A549 (cell line): ENCODE measurements around the gene CERK. TPM values are rescaled to one million over a fixed set of nuclear protein-coding genes. Genes with fewer than 3 reads are reported as not detected.

Source experiments
- ATAC-seq, 2 experiments: fragments of 200-7000 bp in 1 of 2; fragments of >200 bp in 1 of 2; cut with Nextera tagmentation in 1 of 2; cut with Tn5 transposase in 1 of 2; 3 replicates each; pipeline versions ENCODE4 v1.8.0 to v1.9.1; 2018 to 2020; ENCODE audit warnings: mild to moderate bottlenecking in 1 of 2, moderate library complexity in 1 of 2
- CTCF ChIA-PET: fragments of 300-600 bp; sonication (Branson Sonifier 250); formaldehyde crosslinking; extraction: SDS; loops from one replicate; lab custom pipeline; 2021; ENCODE audit warnings: antibody characterized with exemption, inconsistent platforms; lab: Yijun Ruan, JAX
- POLR2A ChIA-PET: fragments of 350-600 bp; formaldehyde crosslinking; extraction: SDS; loops from one replicate; lab custom pipeline; 2021; ENCODE audit warnings: antibody characterized with exemption, inconsistent platforms; lab: Yijun Ruan, JAX
- DNase-seq, 2 experiments: peaks; one replicate each; pipeline versions ENCODE4 v3.0.0 to v3.0.0-alpha.2; 2011 to 2016; ENCODE audit warnings: low read depth in 1 of 2, low spot score in 1 of 2
- FAIRE-seq: peaks from 2 replicates; lab custom pipeline; 2011; peaks lifted over from hg19 to GRCh38; lab: Jason Lieb, UNC
- H3K27ac ChIP-seq, 2 experiments: fragments of >200 bp; sonication (Bioruptor Twin); formaldehyde crosslinking; 3 replicates each; pipeline ENCODE4 v1.5.1; 2016 to 2017
- H3K4me1 ChIP-seq: fragments of >200 bp; sonication (Bioruptor Twin); formaldehyde crosslinking; 3 replicates; pipeline ENCODE4 v1.6.1; 2016
- H3K4me2 ChIP-seq: fragments of >200 bp; sonication (Bioruptor Twin); formaldehyde crosslinking; 3 replicates; pipeline ENCODE4 v1.6.1; 2016
- H3K4me3 ChIP-seq: fragments of >200 bp; sonication (Bioruptor Twin); formaldehyde crosslinking; 3 replicates; pipeline ENCODE4 v1.5.1; 2016
- H3K9me3 ChIP-seq: fragments of >200 bp; sonication (Bioruptor Twin); formaldehyde crosslinking; 3 replicates; pipeline ENCODE4 v1.6.1; 2016
- CEBPB ChIP-seq, 2 experiments: fragments of >200 bp in 1 of 2; sonication (Bioruptor Twin) in 1 of 2; formaldehyde crosslinking in 1 of 2; IDR thresholded peaks; 2 replicates each; pipeline ENCODE4 v1.6.1; 2012 to 2016
- CTCF ChIP-seq: fragments of >200 bp; sonication (Bioruptor Twin); formaldehyde crosslinking; IDR thresholded peaks from 3 replicates; pipeline ENCODE4 v1.5.1; 2016
- EHF ChIP-seq: fragments of 250-450 bp; sonication (Bioruptor Pico); IDR thresholded peaks from 2 replicates; pipeline ENCODE4 v1.5.0; 2020; ENCODE audit warnings: mild to moderate bottlenecking
- EHMT2 ChIP-seq: fragments of 200-600 bp; sonication (generic); IDR thresholded peaks from 2 replicates; pipeline ENCODE4 v1.6.1; 2016; ENCODE audit warnings: antibody characterized with exemption, low read depth, mild to moderate bottlenecking, moderate library complexity
- ESRRA ChIP-seq: fragments of 150-350 bp; IDR thresholded peaks from 2 replicates; pipeline ENCODE4 v1.6.1; 2014; ENCODE audit warnings: mild to moderate bottlenecking, low read length, borderline replicate concordance
- GATA3 ChIP-seq: IDR thresholded peaks from 2 replicates; pipeline ENCODE4 v1.6.1; 2012; ENCODE audit warnings: borderline replicate concordance
- HDAC2 ChIP-seq: fragments of 200-600 bp; sonication (generic); IDR thresholded peaks from 2 replicates; pipeline ENCODE4 v1.6.1; 2016
- HEYL ChIP-seq: fragments of 250-450 bp; sonication (Bioruptor Pico); IDR thresholded peaks from 2 replicates; pipeline ENCODE4 v1.8.0; 2021; ENCODE audit warnings: mild to moderate bottlenecking, moderate library complexity
- JUN ChIP-seq, 2 experiments: fragments of >200 bp; sonication (Bioruptor Twin); formaldehyde crosslinking; IDR thresholded peaks; 2 replicates in 1 of 2; 3 replicates in 1 of 2; pipeline ENCODE4 v1.6.1; 2016 to 2017
- KDM1A ChIP-seq: fragments of 200-600 bp; sonication (generic); IDR thresholded peaks from 2 replicates; pipeline ENCODE4 v1.6.1; 2016; ENCODE audit warnings: low read depth, mild to moderate bottlenecking
- KDM5A ChIP-seq: fragments of 200-600 bp; sonication (generic); IDR thresholded peaks from 2 replicates; pipeline ENCODE4 v1.6.1; 2016; ENCODE audit warnings: antibody characterized with exemption, mild to moderate bottlenecking
- MAX ChIP-seq: IDR thresholded peaks from 2 replicates; pipeline ENCODE4 v1.6.1; 2012
- MYC ChIP-seq: IDR thresholded peaks from 2 replicates; pipeline ENCODE4 v1.6.1; 2012; ENCODE audit warnings: mild to moderate bottlenecking, inconsistent platforms, low read length, improper control_type of control experiment, borderline replicate concordance
- NFE2L2 ChIP-seq: fragments of 150-350 bp; conservative IDR thresholded peaks from 2 replicates; pipeline ENCODE4 v1.6.1; 2014; ENCODE audit warnings: low read length
- PHF8 ChIP-seq: fragments of 200-600 bp; sonication (generic); IDR thresholded peaks from 2 replicates; pipeline ENCODE4 v1.6.1; 2016; ENCODE audit warnings: low read depth, mild to moderate bottlenecking, antibody characterized with exemption, moderate library complexity, borderline replicate concordance
- RNF2 ChIP-seq: fragments of 200-600 bp; sonication (generic); IDR thresholded peaks from 2 replicates; pipeline ENCODE4 v1.6.1; 2016; ENCODE audit warnings: low read depth, mild to moderate bottlenecking, antibody characterized with exemption, moderate library complexity, borderline replicate concordance
- TP53 ChIP-seq: fragments of 250-450 bp; sonication (Bioruptor Pico); IDR thresholded peaks from 2 replicates; pipeline ENCODE4 v1.5.0; 2021; ENCODE audit warnings: mild to moderate bottlenecking, moderate library complexity
- ZC3H11A ChIP-seq: fragments of 450-650 bp; IDR thresholded peaks from 2 replicates; pipeline ENCODE4 v1.6.1; 2014; ENCODE audit warnings: antibody characterized with exemption, mild to moderate bottlenecking
- WGBS: methylation state at CpG from one replicate; pipeline ENCODE4 v1.1.6; 2017; ENCODE audit errors: missing lambda C conversion rate; 5-methylcytosine and 5-hydroxymethylcytosine counted together
- polyA plus RNA-seq, 4 experiments: library from polyadenylated mRNA; depleted of rRNA in 3 of 4; stranded (reverse); fragments of >200 nt; fragmentation: RNase III in 1 of 4; extraction: RNeasy Plus Mini Kit Qiagen cat#74134 plus additional on column Dnase treatment in 1 of 4; gene quantifications; 2 replicates in 3 of 4; 3 replicates in 1 of 4; pipeline ENCODE4 v1.2.3, GENCODE V29; 2011 to 2017
- TF ChIP-seq, protein P1 (sequence below): IDR thresholded peaks from 2 replicates; pipeline ENCODE4 v1.6.1; 2012; ENCODE audit warnings: low read depth, borderline replicate concordance
- TF ChIP-seq, protein P2 (sequence below): IDR thresholded peaks from 2 replicates; pipeline ENCODE4 v1.6.1; 2012

Gene CERK
- polyA plus RNA-seq, 2 of the 4 experiments (the other 2 are of a cell fraction): 13.1 to 15.6 TPM

DNA sequence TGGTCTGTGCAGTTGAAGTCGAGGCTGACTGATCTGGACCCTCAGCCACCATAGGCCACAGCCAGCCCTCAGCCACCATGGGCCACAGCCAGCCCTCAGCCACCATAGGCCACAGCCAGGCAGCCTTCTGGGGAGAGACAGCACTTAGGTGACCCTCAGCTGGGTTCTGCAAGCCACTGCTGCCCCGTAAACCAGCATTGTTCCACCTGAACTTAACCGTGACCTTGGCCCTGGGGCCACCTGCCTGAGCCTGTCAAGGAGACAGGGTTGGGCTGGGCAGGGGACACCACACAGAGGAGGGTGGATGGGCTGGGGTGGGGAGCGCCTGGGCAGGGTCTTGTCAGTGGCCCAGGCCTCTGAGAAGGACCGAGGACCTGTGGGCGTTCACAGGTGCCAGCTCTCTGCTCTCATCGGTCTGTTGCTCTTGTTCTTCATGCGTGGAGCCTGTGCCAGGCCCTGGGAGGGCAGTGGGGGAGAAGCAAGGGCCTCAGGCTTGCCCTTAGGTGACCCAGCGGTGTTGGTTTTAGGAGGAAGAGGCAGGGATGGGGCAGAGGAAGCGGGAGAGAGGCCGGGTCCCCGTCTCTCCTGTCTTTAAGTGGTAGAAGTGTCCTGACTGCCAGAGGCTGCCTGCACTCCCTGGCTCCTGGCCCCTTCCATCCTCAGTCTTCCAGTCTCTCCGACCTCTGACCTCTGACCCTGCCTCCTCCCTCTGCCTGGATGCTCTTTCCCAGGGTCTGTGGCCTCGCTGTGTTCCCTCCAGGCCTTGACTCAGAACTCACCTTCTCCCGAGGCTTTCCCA, 81.0 kb downstream of the CERK start:
- TF ChIP-seq, protein P1, sequence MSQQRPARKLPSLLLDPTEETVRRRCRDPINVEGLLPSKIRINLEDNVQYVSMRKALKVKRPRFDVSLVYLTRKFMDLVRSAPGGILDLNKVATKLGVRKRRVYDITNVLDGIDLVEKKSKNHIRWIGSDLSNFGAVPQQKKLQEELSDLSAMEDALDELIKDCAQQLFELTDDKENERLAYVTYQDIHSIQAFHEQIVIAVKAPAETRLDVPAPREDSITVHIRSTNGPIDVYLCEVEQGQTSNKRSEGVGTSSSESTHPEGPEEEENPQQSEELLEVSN: no peak
- no peak for TF ChIP-seq KDM5A
- 77% methylated on average over 9 of the region's 15 CpGs for WGBS
- FAIRE-seq: no peak
- CTCF ChIA-PET: no interaction called here
- DNase-seq: no peak
- ATAC-seq: no peak
- Histone ChIP-seq H3K4me1 (peaks cover 36% of the 10 kb centered on the region), H3K27ac (no peak overlapping the region), H3K9me3 (no peaks in the 10 kb centered on the region), H3K4me3 (no peak overlapping the region), H3K4me2 (no peak overlapping the region)
- POLR2A ChIA-PET: no interaction called here

DNA sequence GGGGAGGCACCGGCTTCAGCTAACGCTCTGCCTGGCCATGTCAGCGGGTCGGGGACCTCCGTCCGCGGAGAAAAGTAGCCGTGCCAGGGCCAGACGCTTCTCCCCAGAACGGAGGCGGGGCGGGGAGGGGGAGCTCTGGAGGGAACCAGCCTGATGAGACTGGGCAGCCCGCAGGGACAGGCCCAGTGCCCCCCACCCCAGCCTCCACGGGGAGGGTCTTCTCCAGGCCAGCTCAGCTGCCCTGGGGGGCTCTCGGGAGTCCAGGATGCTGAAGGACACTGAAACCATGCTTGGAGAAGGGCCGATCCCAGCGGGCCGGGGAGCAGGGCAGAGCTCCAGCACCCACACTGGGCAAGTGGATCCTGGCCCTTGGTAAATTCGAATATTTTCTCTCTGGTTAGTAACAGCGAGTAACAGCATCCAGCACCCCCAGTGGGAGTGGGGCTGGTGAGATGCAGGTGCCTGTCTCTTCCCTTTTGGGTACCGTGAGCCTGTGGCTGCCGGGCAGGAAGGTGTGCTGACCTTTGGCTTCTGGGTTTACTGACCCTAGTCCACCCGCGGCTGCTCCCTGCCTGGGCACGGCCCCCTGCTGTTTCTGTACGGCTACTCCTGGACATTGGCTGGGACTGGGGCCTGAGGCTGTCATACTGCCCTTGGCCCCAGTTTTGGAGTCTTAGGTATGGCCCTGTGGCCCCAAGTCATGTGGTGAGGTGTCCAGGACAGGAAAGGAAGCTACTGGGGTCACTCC, 82.0 kb downstream of the CERK start:
- H3K4me2 ChIP-seq: no peak overlapping the region
- H3K4me1 ChIP-seq: peaks cover 36% of the 10 kb centered on the region
- no peak for DNase-seq
- POLR2A ChIA-PET: no interaction called here
- ATAC-seq: no peak
- H3K4me3 ChIP-seq: no peak overlapping the region
- TF ChIP-seq EHMT2 (no peak), CTCF (no peak), ESRRA (no peak), GATA3 (no peak), MYC (no peak), CEBPB (IDR thresholded peaks at IDR 0.05) (no peak), NFE2L2 (no peak), TP53 (CRISPR knock-in tag) (no peak), EHF (CRISPR knock-in tag) (no peak), RNF2 (no peak), KDM1A (no peak), HEYL (CRISPR knock-in tag) (no peak), JUN (IDR thresholded peaks at IDR 0.05) (no peak), HDAC2 (no peak), ZC3H11A (no peak), MAX (no peak)
- TF ChIP-seq, protein P2, sequence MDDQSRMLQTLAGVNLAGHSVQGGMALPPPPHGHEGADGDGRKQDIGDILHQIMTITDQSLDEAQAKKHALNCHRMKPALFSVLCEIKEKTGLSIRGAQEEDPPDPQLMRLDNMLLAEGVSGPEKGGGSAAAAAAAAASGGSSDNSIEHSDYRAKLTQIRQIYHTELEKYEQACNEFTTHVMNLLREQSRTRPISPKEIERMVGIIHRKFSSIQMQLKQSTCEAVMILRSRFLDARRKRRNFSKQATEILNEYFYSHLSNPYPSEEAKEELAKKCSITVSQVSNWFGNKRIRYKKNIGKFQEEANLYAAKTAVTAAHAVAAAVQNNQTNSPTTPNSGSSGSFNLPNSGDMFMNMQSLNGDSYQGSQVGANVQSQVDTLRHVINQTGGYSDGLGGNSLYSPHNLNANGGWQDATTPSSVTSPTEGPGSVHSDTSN: no peak
- no peak overlapping the region for H3K27ac ChIP-seq
- CTCF ChIA-PET: no interaction called here
- WGBS: 90% methylated on average over 10 of the region's 26 CpGs
- H3K9me3 ChIP-seq: no peaks in the 10 kb centered on the region
- FAIRE-seq: no peak

DNA sequence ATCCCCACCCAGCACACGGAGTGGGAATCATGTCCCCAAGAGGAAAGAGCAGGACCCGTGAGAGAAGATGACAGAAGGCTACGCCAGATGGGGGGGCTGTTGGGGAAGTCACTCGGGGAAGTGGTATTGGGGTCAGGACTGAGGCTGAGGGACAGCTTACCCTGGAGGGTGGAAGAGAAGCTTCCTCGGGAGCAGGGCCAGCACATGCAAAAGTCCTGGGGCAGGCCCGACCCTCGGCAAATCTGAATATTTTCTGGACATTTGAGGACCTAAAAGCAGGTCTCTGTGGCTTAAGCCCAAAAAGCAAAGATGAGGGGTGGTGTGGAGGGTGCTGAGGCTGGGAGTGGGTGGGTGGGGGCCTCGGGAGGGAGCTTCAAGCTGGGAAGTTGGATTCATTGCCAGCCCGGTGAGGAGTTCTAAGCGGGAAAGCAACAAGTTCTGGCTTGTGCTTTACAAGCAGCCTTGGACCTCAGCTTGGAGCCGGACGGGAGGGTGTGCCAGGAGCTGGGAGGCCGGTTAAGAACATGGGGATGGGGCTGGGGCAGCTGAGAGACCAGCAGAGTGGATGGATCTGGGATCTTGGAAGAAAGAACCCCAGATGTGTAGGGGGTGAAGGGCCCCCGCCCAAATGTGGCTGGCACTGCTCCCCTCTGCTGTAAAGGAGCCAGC, 83.0 kb downstream of the CERK start:
- ChIA-PET CTCF (interaction anchor here (0.6 kb wide), 1 partner anchor 9 kb away, joined by 4 read pairs; no protein-coding TSS in a partner anchor), POLR2A (no interaction called here)
- Histone ChIP-seq H3K9me3 (no peaks in the 10 kb centered on the region), H3K4me2 (no peak overlapping the region), H3K4me3 (no peak overlapping the region), H3K27ac (peak overlapping the region in 1 of 2 experiments; percentile 77; a peak in 2 of 6 replicates), H3K4me1 (peaks cover 37% of the 10 kb centered on the region)
- DNase-seq (no peak), FAIRE-seq (no peak), ATAC-seq (no peak)
- no peak for TF ChIP-seq PHF8
- 89% methylated on average over 13 of the region's 14 CpGs for WGBS
